H1 (cell line): ENCODE measurements around the gene PSMA5. TPM values are rescaled to one million over a fixed set of nuclear protein-coding genes. Genes with fewer than 3 reads are reported as not detected.

ENCODE experiments used
- CTCF ChIA-PET: fragments of 300-600 bp; sonication (Branson Sonifier 250); formaldehyde crosslinking; loops from one replicate; lab custom pipeline; 2021; ENCODE audit not compliant: partially characterized antibody; lab: Charles Lee
- POLR2A ChIA-PET: fragments of 300-600 bp; sonication (Branson Sonifier 250); formaldehyde crosslinking; loops from one replicate; lab custom pipeline; 2021; ENCODE audit warnings: inconsistent platforms; ENCODE audit not compliant: partially characterized antibody; lab: Charles Lee
- DNase-seq, 2 experiments: peaks; one replicate each; pipeline versions ENCODE4 v3.0.0 to v3.0.0-alpha.2; 2010 to 2022; ENCODE audit warnings: low spot score in 2 of 2, low read depth in 1 of 2, mixed read lengths in 1 of 2
- FAIRE-seq: peaks from 2 replicates; lab custom pipeline; 2011; peaks lifted over from hg19 to GRCh38; lab: Jason Lieb, UNC
- H2AFZ ChIP-seq: 2 replicates; pipeline ENCODE4 v1.8.1; 2012; ENCODE audit warnings: low read length, inconsistent platforms
- H2AK5ac ChIP-seq: 2 replicates; pipeline ENCODE4 v1.6.1; 2013; ENCODE audit warnings: low read depth, low read length
- H2BK120ac ChIP-seq: replicated peaks from 2 replicates; pipeline ENCODE3; 2013; ENCODE audit warnings: low read depth, low read length, inconsistent platforms
- H2BK12ac ChIP-seq: 2 replicates; pipeline ENCODE4 v1.6.1; 2013; ENCODE audit warnings: low read depth, low read length
- H2BK15ac ChIP-seq: 2 replicates; pipeline ENCODE4 v1.6.1; 2013; ENCODE audit warnings: low read length
- H2BK20ac ChIP-seq: 2 replicates; pipeline ENCODE4 v1.6.1; 2013; ENCODE audit warnings: low read length
- H2BK5ac ChIP-seq: 2 replicates; pipeline ENCODE4 v1.6.1; 2013; ENCODE audit warnings: low read depth, low read length
- H3K14ac ChIP-seq: 2 replicates; pipeline ENCODE4 v1.6.1; 2013; ENCODE audit warnings: inconsistent platforms; ENCODE audit not compliant: insufficient read length
- H3K18ac ChIP-seq: 2 replicates; pipeline ENCODE4 v1.6.1; 2013; ENCODE audit warnings: low read length; ENCODE audit errors: extremely low read depth
- H3K23ac ChIP-seq: 2 replicates; pipeline ENCODE4 v1.6.1; 2013; ENCODE audit warnings: inconsistent platforms; ENCODE audit not compliant: insufficient read length
- H3K23me2 ChIP-seq: 2 replicates; pipeline ENCODE4 v1.6.1; 2013; ENCODE audit warnings: low read depth, low read length
- H3K27ac ChIP-seq: 2 replicates; pipeline ENCODE4 v1.6.1; 2011; ENCODE audit warnings: low read depth, low read length, inconsistent platforms
- H3K27me3 ChIP-seq, 4 experiments: replicated peaks in 1 of 4; 1 replicate in 1 of 4; 2 replicates in 3 of 4; pipeline versions ENCODE4 v1.6.1 to v1.8.1; 2011 to 2013; ENCODE audit warnings: low read length in 3 of 4, mild to moderate bottlenecking in 3 of 4, inconsistent platforms in 2 of 4, mixed read lengths in 2 of 4, moderate library complexity in 1 of 4; ENCODE audit not compliant: control insufficient read depth in 3 of 4, insufficient read depth in 3 of 4; ENCODE audit errors: extremely low read depth in 1 of 4
- H3K36me3 ChIP-seq, 4 experiments: 2 replicates each; pipeline versions ENCODE4 v1.6.1 to v1.8.1; 2011 to 2013; ENCODE audit warnings: mild to moderate bottlenecking in 4 of 4, low read length in 3 of 4, moderate library complexity in 2 of 4, control low read depth in 1 of 4, inconsistent platforms in 1 of 4; ENCODE audit not compliant: insufficient read depth in 4 of 4, control insufficient read depth in 2 of 4
- H3K4ac ChIP-seq: replicated peaks from 2 replicates; pipeline ENCODE3; 2013; ENCODE audit warnings: low read length, low read depth, mixed read lengths, inconsistent platforms; ENCODE audit not compliant: insufficient read length
- H3K4me1 ChIP-seq, 4 experiments: replicated peaks in 1 of 4; 1 replicate in 1 of 4; 2 replicates in 3 of 4; pipeline versions ENCODE4 v1.6.1 to v1.8.1; 2011 to 2013; ENCODE audit warnings: low read length in 3 of 4, inconsistent platforms in 2 of 4, mixed read lengths in 1 of 4; ENCODE audit not compliant: insufficient read depth in 4 of 4, control insufficient read depth in 3 of 4
- H3K4me2 ChIP-seq, 2 experiments: 2 replicates each; pipeline versions ENCODE4 v1.6.1 to v1.8.1; 2011 to 2013; ENCODE audit warnings: low read depth in 2 of 2, low read length in 2 of 2, control low read depth in 1 of 2, inconsistent platforms in 1 of 2, mild to moderate bottlenecking in 1 of 2; ENCODE audit not compliant: insufficient read depth in 1 of 2
- H3K4me3 ChIP-seq, 4 experiments: fragments of 200-600, 300-600 bp in 1 of 4; sonication (generic), shearing (Covaris generic), sonication (Bioruptor Twin) in 1 of 4; 2 replicates each; pipeline versions ENCODE4 v1.5.1 to v1.8.1; 2011 to 2016; ENCODE audit warnings: low read length in 4 of 4, low read depth in 3 of 4, control low read depth in 2 of 4, inconsistent platforms in 2 of 4, mild to moderate bottlenecking in 2 of 4, mixed read lengths in 1 of 4, moderate library complexity in 1 of 4; ENCODE audit not compliant: insufficient read depth in 2 of 4; ENCODE audit errors: extremely low read depth in 1 of 4
- H3K56ac ChIP-seq: replicated peaks from 2 replicates; pipeline ENCODE3; 2013; ENCODE audit warnings: low read depth, mild to moderate bottlenecking, mixed read lengths, low read length, inconsistent platforms; ENCODE audit not compliant: insufficient read length
- H3K79me1 ChIP-seq: 2 replicates; pipeline ENCODE4 v1.6.1; 2013; ENCODE audit warnings: low read depth, low read length, control low read depth
- H3K79me2 ChIP-seq, 2 experiments: 2 replicates each; pipeline versions ENCODE4 v1.6.1 to v1.8.1; 2012 to 2013; ENCODE audit warnings: low read length in 2 of 2, mild to moderate bottlenecking in 2 of 2, inconsistent platforms in 1 of 2; ENCODE audit not compliant: insufficient read depth in 2 of 2, control insufficient read depth in 1 of 2
- H3K9ac ChIP-seq, 4 experiments: replicated peaks in 1 of 4; 1 replicate in 1 of 4; 2 replicates in 3 of 4; pipeline versions ENCODE4 v1.6.1 to v1.8.1; 2011 to 2013; ENCODE audit warnings: low read depth in 3 of 4, low read length in 3 of 4, control low read depth in 2 of 4, mild to moderate bottlenecking in 2 of 4, moderate library complexity in 2 of 4, inconsistent platforms in 1 of 4; ENCODE audit errors: extremely low read depth in 1 of 4
- H3K9me3 ChIP-seq, 2 experiments: 2 replicates each; pipeline versions ENCODE4 v1.6.1 to v1.8.1; 2012 to 2013; ENCODE audit warnings: mild to moderate bottlenecking in 2 of 2, moderate library complexity in 2 of 2, control low read depth in 1 of 2, inconsistent platforms in 1 of 2, low read depth in 1 of 2, low read length in 1 of 2, mixed read lengths in 1 of 2; ENCODE audit not compliant: insufficient read depth in 2 of 2
- H4K20me1 ChIP-seq, 2 experiments: replicated peaks in 1 of 2; 2 replicates each; pipeline versions ENCODE3 to v1.8.1; 2011 to 2013; ENCODE audit warnings: inconsistent platforms in 2 of 2, low read length in 2 of 2, mild to moderate bottlenecking in 1 of 2; ENCODE audit not compliant: insufficient read depth in 2 of 2, control insufficient read depth in 1 of 2
- H4K5ac ChIP-seq: 2 replicates; pipeline ENCODE4 v1.6.1; 2013; ENCODE audit warnings: low read length, low read depth, mixed read lengths, inconsistent platforms; ENCODE audit not compliant: insufficient read length
- H4K8ac ChIP-seq: 2 replicates; pipeline ENCODE4 v1.8.0; 2013; ENCODE audit warnings: mild to moderate bottlenecking, moderate library complexity, low read length, inconsistent platforms; ENCODE audit not compliant: insufficient read depth; ENCODE audit errors: extremely low read depth
- H4K91ac ChIP-seq: replicated peaks from 2 replicates; pipeline ENCODE3; 2013; ENCODE audit warnings: low read length, mixed read lengths, inconsistent platforms; ENCODE audit not compliant: insufficient read length
- BCL11A ChIP-seq, 2 experiments: IDR thresholded peaks; one replicate each; pipeline ENCODE4 v1.6.1; 2011; ENCODE audit warnings: low read depth in 2 of 2, low read length in 2 of 2, mild to moderate bottlenecking in 2 of 2
- CHD2 ChIP-seq: IDR thresholded peaks from 2 replicates; pipeline ENCODE4 v1.6.1; 2012; ENCODE audit warnings: low read length, improper control_type of control experiment
- CTBP2 ChIP-seq: IDR thresholded peaks from 2 replicates; pipeline ENCODE4 v1.7.0; 2011; ENCODE audit warnings: borderline replicate concordance, mild to moderate bottlenecking, moderate library complexity, mixed read lengths, low read length; ENCODE audit not compliant: insufficient read depth, insufficient read length
- JUN ChIP-seq: IDR thresholded peaks from 2 replicates; pipeline ENCODE4 v1.6.1; 2011; ENCODE audit warnings: low read depth, mild to moderate bottlenecking, improper control_type of control experiment, low read length
- KDM1A ChIP-seq: fragments of 200-600, 300-600 bp; sonication (generic); IDR thresholded peaks from 2 replicates; pipeline ENCODE4 v1.7.1; 2016; ENCODE audit warnings: mild to moderate bottlenecking, low read length, borderline replicate concordance
- POLR2A ChIP-seq, 2 experiments: IDR thresholded peaks; 1 replicate in 1 of 2; 2 replicates in 1 of 2; pipeline ENCODE4 v1.6.1; 2011; ENCODE audit warnings: low read depth in 2 of 2, low read length in 2 of 2, mild to moderate bottlenecking in 2 of 2; ENCODE audit errors: control extremely low read depth in 1 of 2
- POLR2AphosphoS5 ChIP-seq: IDR thresholded peaks from 2 replicates; pipeline ENCODE4 v1.6.1; 2011; ENCODE audit warnings: low read depth, low read length
- RAD21 ChIP-seq, 2 experiments: IDR thresholded peaks in 1 of 2; conservative IDR thresholded peaks in 1 of 2; 2 replicates each; pipeline ENCODE4 v1.6.1; 2011; ENCODE audit warnings: low read depth in 2 of 2, low read length in 2 of 2, improper control_type of control experiment in 1 of 2, inconsistent platforms in 1 of 2, mild to moderate bottlenecking in 1 of 2, moderate library complexity in 1 of 2
- RNF2 ChIP-seq: fragments of 200-900, 300-1000 bp; sonication (generic); IDR thresholded peaks from 2 replicates; pipeline ENCODE4 v1.7.1; 2016; ENCODE audit warnings: borderline replicate concordance, low read depth, mild to moderate bottlenecking, antibody characterized with exemption, low read length; ENCODE audit not compliant: poor library complexity, severe bottlenecking; ENCODE audit errors: missing control alignments
- SIN3A ChIP-seq, 2 experiments: IDR thresholded peaks in 1 of 2; conservative IDR thresholded peaks in 1 of 2; 2 replicates each; pipeline ENCODE4 v1.6.1; 2011 to 2012; ENCODE audit warnings: low read length in 2 of 2, improper control_type of control experiment in 1 of 2, low read depth in 1 of 2, mild to moderate bottlenecking in 1 of 2
- SIRT6 ChIP-seq: IDR thresholded peaks from one replicate; pipeline ENCODE4 v1.7.1; 2012; ENCODE audit warnings: low read length, inconsistent platforms
- SRF ChIP-seq: IDR thresholded peaks from 2 replicates; pipeline ENCODE4 v1.6.1; 2011; ENCODE audit warnings: mild to moderate bottlenecking, low read depth, low read length, moderate library complexity
- TAF7 ChIP-seq: optimal IDR thresholded peaks from 2 replicates; pipeline ENCODE3; 2011; ENCODE audit warnings: low read depth, mild to moderate bottlenecking, inconsistent platforms, low read length, moderate library complexity, borderline replicate concordance
- TCF12 ChIP-seq: IDR thresholded peaks from 2 replicates; pipeline ENCODE4 v1.6.1; 2011; ENCODE audit warnings: low read depth, mild to moderate bottlenecking, low read length
- WGBS, 2 experiments: shearing (Covaris generic) in 1 of 2; methylation state at CpG; one replicate each; pipeline versions ENCODE4 v1.1.6 to v1.1.7; 2013 to 2015; ENCODE audit warnings: low lambda C conversion rate in 2 of 2, mixed read lengths in 2 of 2, inconsistent platforms in 1 of 2, low coverage in 1 of 2, missing lambda C conversion rate in 1 of 2; ENCODE audit not compliant: insufficient replicate concordance in 2 of 2, insufficient coverage in 1 of 2, insufficient read length in 1 of 2; ENCODE audit errors: extremely low coverage in 1 of 2, missing lambda C conversion rate in 1 of 2; 5-methylcytosine and 5-hydroxymethylcytosine counted together
- polyA plus RNA-seq, 7 experiments: library from polyadenylated mRNA; depleted of rRNA in 3 of 7; stranded (reverse) in 5 of 7; unstranded in 2 of 7; fragments of >200 nt in 5 of 7; fragments of 200-250 nt in 2 of 7; gene quantifications; 1 replicate in 5 of 7; 2 replicates in 1 of 7; 4 replicates in 1 of 7; pipeline versions ENCODE4 v1.2.1 to v1.2.3, GENCODE V29; 2011 to 2013; ENCODE audit warnings: missing spikeins in 2 of 7, mixed read lengths in 2 of 7
- total RNA-seq: library from RNA; stranded (reverse); fragmentation: NEBNext Ultra II Directional; extraction: Animal tissue kit (Norgen Biotek cat#: 25700); gene quantifications from 2 replicates; pipeline ENCODE4 v1.2.1, GENCODE V29; 2021

The PSMA5 gene
- total and polyA plus RNA-seq, 2 of the 8 experiments (the other 6 are each of a cell fraction or from before 2014, with no cell fraction given): 140 to 166 TPM

- ChIA-PET CTCF (interaction anchor here (0.6 to 2.2 kb wide), 6 partner anchors 11 to 64 kb away, joined by 3 to 9 read pairs (median 6); no protein-coding TSS in a partner anchor), POLR2A (interaction anchor here (1.4 to 2.0 kb wide), 2 partner anchors 10 to 42 kb away, joined by 5 to 6 read pairs; partner anchors contain the start of gene PSMA5)
- Histone ChIP-seq H4K91ac (no peak overlapping the region), H3K18ac (no peak overlapping the region), H2AFZ (no peak overlapping the region), H3K9me3 (no peaks in the 10 kb centered on the region), H3K27me3 (peaks cover 4 to 52% (median 40%) of the 10 kb centered on the region in 4 experiments), H3K4me3 (no peak overlapping the region), H3K23ac (no peak overlapping the region), H3K27ac (no peak overlapping the region), H4K5ac (no peak overlapping the region), H4K8ac (no peak overlapping the region), H2AK5ac (no peak overlapping the region), H3K4ac (no peak overlapping the region), H2BK20ac (no peak overlapping the region), H2BK12ac (no peak overlapping the region), H3K4me2 (no peak overlapping the region; a peak in 1 of 4 replicates), H3K14ac (no peak overlapping the region), H3K36me3 (no peaks in the 10 kb centered on the region), H2BK120ac (no peak overlapping the region), H3K23me2 (peaks cover 8% of the 10 kb centered on the region; the same call in 1 of the 2 replicates), H3K79me1 (no peaks in the 10 kb centered on the region), H4K20me1 (no peaks in the 10 kb centered on the region), H3K9ac (no peak overlapping the region), H3K56ac (no peak overlapping the region), H2BK15ac (no peak overlapping the region), H3K79me2 (no peaks in the 10 kb centered on the region), H3K4me1 (peaks cover 0 to 8% (median 1%) of the 10 kb centered on the region in 4 experiments; a peak in 5 of 7 replicates), H2BK5ac (no peak overlapping the region)
- DNase-seq (no peak), FAIRE-seq (no peak)
- WGBS, 2 experiments: 75% methylated on average over 1 of the region's 1 CpG; no CpG with 5 or more reads in 1 of the 2 experiments
- no peak for TF ChIP-seq CHD2
- no peak for TF ChIP-seq SRF
- no peak for TF ChIP-seq SIRT6
- TF ChIP-seq RNF2: no peak
- TF ChIP-seq BCL11A (IDR thresholded peaks at IDR 0.05; ENCODE audit: low read depth in 2 of 2, low read length in 2 of 2): no peak
- no peak for TF ChIP-seq RAD21 (IDR thresholded peaks at IDR 0.05 in 1 of 2, conservative IDR thresholded peaks at IDR 0.05 in 1 of 2; ENCODE audit: low read depth in 2 of 2, low read length in 2 of 2)
- TF ChIP-seq JUN: no peak
- no peak for TF ChIP-seq SIN3A (conservative IDR thresholded peaks at IDR 0.05 in 1 of 2, IDR thresholded peaks at IDR 0.05 in 1 of 2; ENCODE audit: low read depth in 1 of 2, low read length in 2 of 2)
- no peak for TF ChIP-seq CTBP2
- TF ChIP-seq TAF7: no peak
- TF ChIP-seq POLR2A (IDR thresholded peaks at IDR 0.05; ENCODE audit: control extremely low read depth in 1 of 2, low read depth in 2 of 2, low read length in 2 of 2): no peak
- no peak for TF ChIP-seq TCF12
- no peak for TF ChIP-seq POLR2AphosphoS5
- no peak for TF ChIP-seq KDM1A
These were observed 41.8 kb upstream of the PSMA5 start for GRCh38 chr1:109468061-109468460.
